IPS-18a (cell line): Measurements from ENCODE around the gene TRMT112.

Source experiments
- H3K27ac ChIP-seq: one replicate; pipeline ENCODE4 v1.5.1; 2013; ENCODE audit warnings: low read length
- H3K27me3 ChIP-seq: one replicate; pipeline ENCODE4 v1.6.1; 2013; ENCODE audit warnings: mild to moderate bottlenecking, low read length; ENCODE audit not compliant: control insufficient read depth, insufficient read depth
- H3K36me3 ChIP-seq: one replicate; pipeline ENCODE4 v1.6.1; 2013; ENCODE audit warnings: low read depth, low read length; ENCODE audit not compliant: control insufficient read depth
- H3K4me1 ChIP-seq: one replicate; pipeline ENCODE4 v1.6.1; 2013; ENCODE audit warnings: low read depth, low read length; ENCODE audit not compliant: control insufficient read depth
- H3K4me3 ChIP-seq: one replicate; pipeline ENCODE4 v1.5.1; 2013; ENCODE audit warnings: low read length
- H3K9ac ChIP-seq: one replicate; pipeline ENCODE4 v1.6.1; 2013; ENCODE audit warnings: mild to moderate bottlenecking, low read length, moderate library complexity
- H3K9me3 ChIP-seq: one replicate; pipeline ENCODE4 v1.6.1; 2013; ENCODE audit warnings: low read depth, low read length; ENCODE audit not compliant: control insufficient read depth

TRMT112 gene

GRCh38 chr11:64357446-64357845 lies 40.1 kb upstream of the TRMT112 start:
- H3K27ac ChIP-seq = no peak overlapping the region
- H3K36me3 ChIP-seq = peaks cover 8% of the 10 kb centered on the region
- H3K4me3 ChIP-seq = no peak overlapping the region
- H3K4me1 ChIP-seq = peaks cover 14% of the 10 kb centered on the region
- H3K27me3 ChIP-seq = peaks cover 3% of the 10 kb centered on the region
- H3K9me3 ChIP-seq = no peaks in the 10 kb centered on the region
- no peak overlapping the region for H3K9ac ChIP-seq

- Histone ChIP-seq H3K4me1 (peaks cover 14% of the 10 kb centered on the region), H3K9me3 (no peaks in the 10 kb centered on the region), H3K9ac (no peak overlapping the region), H3K27ac (no peak overlapping the region), H3K36me3 (peaks cover 1% of the 10 kb centered on the region), H3K27me3 (peaks cover 3% of the 10 kb centered on the region), H3K4me3 (no peak overlapping the region)
Measured at GRCh38 chr11:64356498-64357411, 39.4 kb upstream of the TRMT112 start.

- Histone ChIP-seq H3K4me3 (no peak overlapping the region), H3K27me3 (peaks cover 3% of the 10 kb centered on the region), H3K27ac (no peak overlapping the region), H3K9ac (no peak overlapping the region), H3K4me1 (peaks cover 14% of the 10 kb centered on the region), H3K36me3 (no peaks in the 10 kb centered on the region), H3K9me3 (no peaks in the 10 kb centered on the region)
Measured at GRCh38 chr11:64355078-64355940, 38.0 kb upstream of the TRMT112 start.

GRCh38 chr11:64353715-64354506 lies 36.6 kb upstream of the TRMT112 start:
- H3K4me1 ChIP-seq = peaks cover 11% of the 10 kb centered on the region
- no peak overlapping the region for H3K4me3 ChIP-seq
- H3K9me3 ChIP-seq = no peaks in the 10 kb centered on the region
- no peak overlapping the region for H3K27ac ChIP-seq
- H3K9ac ChIP-seq = no peak overlapping the region
- H3K36me3 ChIP-seq = no peaks in the 10 kb centered on the region
- H3K27me3 ChIP-seq = peaks cover 3% of the 10 kb centered on the region

GRCh38 chr11:64352995-64353714 lies 35.8 kb upstream of the TRMT112 start:
- no peaks in the 10 kb centered on the region for H3K36me3 ChIP-seq
- H3K27me3 ChIP-seq = peaks cover 3% of the 10 kb centered on the region
- no peak overlapping the region for H3K27ac ChIP-seq
- H3K9me3 ChIP-seq = no peaks in the 10 kb centered on the region
- H3K9ac ChIP-seq = no peak overlapping the region
- peaks cover 6% of the 10 kb centered on the region for H3K4me1 ChIP-seq
- no peak overlapping the region for H3K4me3 ChIP-seq

GRCh38 chr11:64352099-64352994 lies 35.0 kb upstream of the TRMT112 start:
- Histone ChIP-seq H3K4me1 (peaks cover 6% of the 10 kb centered on the region), H3K4me3 (no peak overlapping the region), H3K27ac (no peak overlapping the region), H3K9ac (no peak overlapping the region), H3K36me3 (no peaks in the 10 kb centered on the region), H3K27me3 (no peaks in the 10 kb centered on the region), H3K9me3 (no peaks in the 10 kb centered on the region)

DNA sequence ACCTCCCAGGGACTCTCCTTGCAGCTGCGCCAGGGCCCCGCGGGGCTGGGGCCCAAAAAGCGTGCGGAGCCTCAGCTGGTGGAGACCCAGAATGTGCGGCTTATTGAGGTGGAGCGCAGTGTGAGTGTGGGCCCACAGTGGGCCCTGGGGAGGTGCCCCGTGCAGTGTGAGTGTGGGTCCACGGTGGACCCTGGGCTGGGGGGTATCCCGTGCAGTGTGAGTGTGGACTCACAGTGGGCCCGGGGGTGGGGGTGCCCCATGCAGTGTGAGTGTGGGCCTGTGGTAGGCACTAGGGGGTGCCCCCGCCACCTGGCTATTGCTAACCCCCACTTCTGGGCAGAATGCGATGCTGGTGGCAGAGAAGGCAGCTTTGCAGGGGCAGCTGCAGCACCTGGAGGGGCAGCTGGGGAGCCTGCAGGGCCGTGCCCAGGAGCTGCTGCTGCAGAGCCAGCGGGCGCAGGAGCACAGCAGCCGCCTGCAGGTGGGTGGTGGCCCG lies 33.8 kb upstream of the TRMT112 start:
- H3K9ac ChIP-seq = no peak overlapping the region
- peaks cover 6% of the 10 kb centered on the region for H3K4me1 ChIP-seq
- H3K36me3 ChIP-seq = no peaks in the 10 kb centered on the region
- H3K4me3 ChIP-seq = no peak overlapping the region
- no peaks in the 10 kb centered on the region for H3K27me3 ChIP-seq
- no peaks in the 10 kb centered on the region for H3K9me3 ChIP-seq
- no peak overlapping the region for H3K27ac ChIP-seq

GRCh38 chr11:64349404-64349803 lies 32.0 kb upstream of the TRMT112 start:
- no peaks in the 10 kb centered on the region for H3K36me3 ChIP-seq
- no peaks in the 10 kb centered on the region for H3K4me1 ChIP-seq
- no peak overlapping the region for H3K4me3 ChIP-seq
- H3K9me3 ChIP-seq = no peaks in the 10 kb centered on the region
- no peak overlapping the region for H3K9ac ChIP-seq
- H3K27ac ChIP-seq = no peak overlapping the region
- no peaks in the 10 kb centered on the region for H3K27me3 ChIP-seq

- Histone ChIP-seq H3K9ac (no peak overlapping the region), H3K9me3 (no peaks in the 10 kb centered on the region), H3K36me3 (no peaks in the 10 kb centered on the region), H3K4me3 (no peak overlapping the region), H3K27ac (no peak overlapping the region), H3K27me3 (no peaks in the 10 kb centered on the region), H3K4me1 (no peaks in the 10 kb centered on the region)
Measured at GRCh38 chr11:64349025-64349387, 31.6 kb upstream of the TRMT112 start.

DNA sequence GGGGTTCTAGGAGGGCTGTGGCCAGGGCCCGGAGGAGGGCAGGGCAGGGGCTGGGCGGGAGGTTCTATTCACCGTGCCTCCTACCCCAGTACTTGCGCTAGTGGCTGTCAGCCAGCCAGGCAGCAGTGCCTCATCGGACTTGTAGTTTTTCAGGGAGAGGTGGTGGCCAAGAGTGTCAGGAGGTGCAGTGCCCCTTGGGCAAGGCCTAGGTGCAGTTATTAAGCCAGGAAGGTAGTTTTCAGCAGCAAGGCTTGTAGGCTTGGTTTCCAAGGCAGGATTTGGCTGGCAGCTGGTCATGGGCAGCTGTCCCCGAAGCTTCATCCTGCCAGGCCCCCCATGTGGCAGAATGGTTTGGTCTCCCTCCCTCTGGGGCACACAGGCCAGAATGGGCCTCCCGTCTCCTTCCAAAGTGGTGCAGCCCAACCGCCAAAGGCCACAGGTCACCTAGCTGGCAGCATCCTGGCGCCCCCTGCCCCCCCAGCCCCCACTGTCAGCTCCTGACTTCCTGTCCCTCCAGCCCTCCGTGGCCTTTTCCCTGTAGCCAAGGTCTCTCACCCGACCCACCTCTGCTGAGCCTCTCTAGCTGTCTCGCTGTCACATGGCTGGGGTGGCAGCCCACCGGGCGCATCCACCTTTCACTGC lies 31.1 kb upstream of the TRMT112 start:
- Histone ChIP-seq H3K9me3 (no peaks in the 10 kb centered on the region), H3K27me3 (no peaks in the 10 kb centered on the region), H3K9ac (no peak overlapping the region), H3K4me3 (no peak overlapping the region), H3K4me1 (no peaks in the 10 kb centered on the region), H3K27ac (no peak overlapping the region), H3K36me3 (no peaks in the 10 kb centered on the region)
